HG02884 (cell line): ENCODE data around the gene PRELID3B.
A peak's percentile ranks its signal among the peaks of the same experiment; 100 is the strongest.
"Not testable (repeated sequence)": the region's sequence is repeated elsewhere in the genome, so short reads cannot be mapped to it uniquely, and the experiment has no call there.

ENCODE experiments used
- ATAC-seq: cut with Tn5 transposase; IDR thresholded peaks from one replicate; pipeline ENCODE4 v1.9.1; 2021; ENCODE audit warnings: mild to moderate bottlenecking, moderate library complexity; ENCODE audit not compliant: unreplicated experiment

Gene PRELID3B

GRCh38 chr20:59050437-59050836 lies 7.9 kb upstream of the PRELID3B start:
- ATAC-seq = no peak

- no peak for ATAC-seq
Observed at GRCh38 chr20:59048681-59049030, 6.1 kb upstream of the PRELID3B start.

DNA sequence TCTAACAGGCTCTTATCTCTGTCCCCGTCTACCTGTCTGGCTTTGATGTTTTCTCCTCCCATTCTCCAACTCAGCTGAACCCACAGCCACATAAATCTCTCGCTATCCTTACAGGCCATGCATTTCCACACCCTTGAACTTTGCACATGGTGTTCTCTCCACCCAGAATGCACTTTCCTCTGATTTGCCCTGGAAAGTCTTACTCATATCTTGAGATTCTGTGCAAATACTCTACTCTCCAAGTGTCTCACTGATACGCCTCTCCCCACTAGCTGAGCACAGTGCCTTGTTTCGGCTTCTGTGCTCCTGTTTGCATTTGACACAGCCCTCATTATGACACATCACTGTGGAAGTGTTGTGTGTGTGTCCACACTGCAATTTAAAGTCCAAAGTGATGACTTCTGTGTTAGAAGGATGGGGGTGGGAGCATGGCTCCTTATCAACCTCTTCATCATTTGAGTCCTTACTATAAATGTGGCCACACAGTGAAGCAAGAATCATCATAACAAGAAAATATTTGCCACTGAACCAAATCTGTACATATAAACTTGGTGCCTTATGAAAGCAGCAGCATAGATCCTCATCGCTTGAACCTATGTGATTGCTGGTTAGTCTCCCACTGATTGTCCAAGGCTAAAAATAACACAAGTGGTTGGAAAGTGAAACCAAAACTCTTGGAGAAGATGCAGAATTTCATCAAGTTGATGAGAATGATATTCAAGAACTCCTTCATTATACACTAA lies 5.5 kb upstream of the PRELID3B start:
- no peak for ATAC-seq

DNA sequence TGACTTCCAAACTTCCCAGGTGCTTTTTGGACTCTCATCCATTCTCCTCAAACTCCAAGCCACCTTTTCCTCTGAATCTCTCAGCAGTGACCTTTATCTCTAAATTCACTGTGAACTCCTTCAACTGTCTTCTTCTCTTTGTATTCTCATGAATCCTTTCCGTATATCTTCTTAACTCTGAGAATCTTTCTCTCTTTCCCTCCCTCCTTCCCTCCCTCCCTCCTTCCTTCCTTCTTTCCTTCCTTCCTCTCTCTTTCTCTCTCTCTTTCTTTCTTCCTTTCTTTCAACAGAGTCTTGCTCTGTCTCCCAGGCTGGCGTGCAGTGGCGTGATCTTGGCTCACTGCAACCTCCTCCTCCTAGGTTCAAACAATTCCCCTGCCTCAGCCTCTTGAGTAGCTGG lies 4.3 kb upstream of the PRELID3B start:
- ATAC-seq = no peak

GRCh38 chr20:59044796-59045195 lies 2.2 kb upstream of the PRELID3B start:
- no peak for ATAC-seq

- ATAC-seq = no peak
Observed at GRCh38 chr20:59044295-59044694, 1.7 kb upstream of the PRELID3B start.

GRCh38 chr20:59043698-59044097 lies 1.1 kb upstream of the PRELID3B start:
- ATAC-seq = no peak

DNA sequence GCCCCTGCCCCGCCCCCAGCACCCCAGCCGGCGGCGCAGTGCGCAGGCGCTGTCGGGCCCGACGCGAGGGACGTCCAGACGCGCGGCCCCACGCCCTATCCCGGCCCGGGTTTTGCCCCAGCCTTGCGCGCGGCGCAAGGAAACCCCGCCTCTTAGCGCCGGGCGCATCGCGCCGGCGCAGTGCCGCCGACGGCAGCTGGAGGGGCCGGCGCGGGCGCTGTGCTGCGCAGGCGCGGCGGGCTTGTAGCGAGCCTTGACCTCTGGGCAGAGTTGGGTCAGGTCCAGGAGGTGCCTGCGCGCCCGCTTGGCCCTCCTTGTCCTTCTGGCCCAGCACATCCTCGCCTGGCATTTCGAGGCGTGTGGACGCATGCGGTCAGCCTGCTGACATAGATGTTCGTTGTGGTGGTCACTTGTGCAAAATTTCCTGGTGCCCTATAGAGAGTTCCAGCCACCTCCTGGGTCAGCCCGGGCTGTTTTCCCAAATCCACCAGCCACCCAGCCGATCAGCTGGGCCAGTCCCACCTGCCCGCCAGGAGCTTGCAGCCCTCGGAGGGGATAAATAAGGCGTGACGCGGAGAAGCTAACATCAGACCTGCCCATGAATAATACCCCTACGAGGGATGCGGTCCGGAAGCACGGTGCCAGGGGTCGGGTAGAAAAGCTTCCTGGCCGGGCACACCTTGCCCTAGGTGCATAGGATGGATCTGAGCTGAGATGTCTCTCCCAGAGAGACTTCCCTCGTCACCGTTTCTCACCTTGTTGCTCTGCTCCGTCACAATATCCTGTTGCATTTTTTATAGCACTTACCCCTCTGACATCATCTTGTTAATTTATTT lies 428 bp upstream of the PRELID3B start:
- ATAC-seq = peak; percentile 89

DNA sequence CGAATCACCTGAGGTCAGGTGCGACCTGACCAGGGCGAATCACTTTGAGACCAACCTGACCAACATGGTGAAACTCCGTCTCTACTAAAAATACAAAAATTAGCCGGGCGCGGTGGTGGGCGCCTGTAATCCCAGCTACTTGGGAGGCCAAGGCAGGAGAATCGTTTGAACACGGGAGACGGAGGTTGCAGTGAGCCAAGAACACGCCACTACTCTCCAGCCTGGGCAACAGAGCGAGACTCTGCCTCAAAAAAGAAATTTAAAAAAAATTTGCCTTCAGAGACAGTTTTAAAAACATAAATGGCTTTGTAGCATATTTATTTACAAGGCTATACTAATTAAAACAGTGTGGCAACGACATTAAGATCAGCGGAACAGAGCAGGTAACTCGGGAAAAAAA lies 1.1 kb downstream of the PRELID3B start:
- ATAC-seq = not testable (repeated sequence)

DNA sequence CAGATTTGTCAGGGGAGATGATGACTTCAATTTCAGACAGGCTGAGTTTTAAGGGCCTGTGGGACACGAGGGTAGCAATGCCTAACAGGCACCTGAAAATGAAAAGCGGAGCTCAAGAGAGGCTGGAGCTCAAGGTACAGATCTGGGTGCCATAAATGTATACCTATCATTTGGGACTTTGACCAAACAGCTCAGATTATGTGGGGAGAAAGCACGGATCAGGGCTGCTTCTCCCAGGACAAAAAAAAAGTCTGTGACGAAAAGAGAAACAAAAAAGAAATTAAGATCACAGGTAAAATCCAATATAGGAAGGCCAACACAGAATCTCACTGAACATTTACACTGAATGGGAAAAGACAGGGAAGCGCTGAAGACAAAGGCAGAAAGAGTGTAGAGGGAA lies 1.9 kb downstream of the PRELID3B start:
- no peak for ATAC-seq

GRCh38 chr20:59039233-59039632 lies 3.4 kb downstream of the PRELID3B start:
- no peak for ATAC-seq

DNA sequence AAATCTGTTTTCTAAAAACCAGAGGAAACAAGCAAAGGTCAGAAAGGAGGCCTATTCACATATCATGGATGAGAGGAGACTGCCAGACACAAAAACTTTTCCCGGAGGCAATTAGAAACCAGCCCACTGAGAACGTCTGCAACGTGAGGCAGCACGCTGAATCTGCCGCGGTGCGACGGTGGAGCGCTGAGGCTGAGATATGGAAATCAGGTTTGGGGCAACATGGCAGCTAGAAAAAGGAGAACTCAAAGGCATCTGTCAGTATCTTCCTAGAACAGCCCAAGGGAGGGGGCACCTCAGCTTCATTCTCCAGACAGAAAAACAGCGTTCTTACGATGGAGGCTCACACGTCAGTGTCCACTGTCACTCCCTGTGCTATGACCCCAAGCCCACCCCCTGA lies 5.2 kb downstream of the PRELID3B start:
- no peak for ATAC-seq

DNA sequence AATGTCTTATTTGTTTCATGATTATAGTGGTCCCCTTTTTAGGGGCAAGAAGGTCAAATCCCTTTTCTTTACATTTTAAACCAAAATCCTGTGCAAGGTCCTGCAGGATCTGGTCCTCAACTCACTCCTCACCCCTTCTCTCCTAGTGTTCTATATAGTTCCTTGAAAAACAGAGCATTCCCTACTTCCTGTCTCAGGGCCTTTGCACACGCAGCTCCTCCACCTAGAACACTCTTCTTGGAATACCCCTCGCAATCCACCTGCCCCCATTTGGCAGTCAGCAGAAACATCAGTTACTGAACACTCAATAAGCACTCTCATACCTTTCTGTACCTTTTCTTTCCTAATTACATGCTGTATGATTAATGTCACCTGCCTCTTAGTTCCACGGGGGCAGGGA lies 7.2 kb downstream of the PRELID3B start:
- ATAC-seq = no peak

DNA sequence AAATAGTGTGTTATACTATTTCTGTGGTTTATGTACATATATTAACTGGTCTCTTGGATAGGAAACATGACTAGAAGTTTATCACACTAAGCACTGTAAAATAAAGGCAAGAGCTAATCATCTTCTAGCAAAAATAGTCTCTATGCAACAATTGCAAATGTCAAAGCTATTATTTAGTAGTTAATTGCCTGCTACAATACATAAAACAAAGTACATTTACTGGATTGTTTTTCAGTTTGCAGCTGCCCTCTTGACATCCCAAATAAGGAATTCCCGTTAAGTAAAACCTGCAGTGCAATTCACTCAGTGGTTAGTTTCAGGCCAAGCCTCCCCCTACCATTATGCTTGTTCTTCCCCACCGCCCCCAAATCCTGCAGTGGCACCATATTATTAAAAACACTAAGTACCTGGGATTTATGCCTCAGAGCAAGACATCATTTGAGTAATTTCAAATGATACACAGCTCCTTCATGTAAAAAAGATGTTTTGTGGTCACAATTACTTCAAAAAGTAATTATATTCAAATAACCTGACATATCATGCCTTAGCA lies 8.9 kb downstream of the PRELID3B start:
- ATAC-seq = no peak

DNA sequence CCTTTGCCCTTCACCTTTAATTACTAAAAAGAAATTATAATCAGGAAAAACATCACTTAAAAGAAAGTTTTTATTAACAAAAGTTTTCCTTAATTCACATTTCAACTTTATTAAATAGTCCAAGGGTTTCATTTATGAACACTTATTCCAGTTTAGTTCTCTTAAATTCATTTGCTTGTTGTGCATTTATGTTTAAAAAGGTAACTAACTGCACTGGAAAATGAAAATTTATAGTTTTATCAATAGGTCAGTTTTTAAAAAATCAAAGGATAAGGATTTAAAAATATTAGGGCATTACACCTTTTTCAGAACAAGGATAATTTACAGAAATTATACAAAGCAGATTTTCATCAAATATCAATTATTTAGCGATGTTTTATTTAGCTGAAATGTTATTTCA lies 9.5 kb downstream of the PRELID3B start:
- no peak for ATAC-seq

DNA sequence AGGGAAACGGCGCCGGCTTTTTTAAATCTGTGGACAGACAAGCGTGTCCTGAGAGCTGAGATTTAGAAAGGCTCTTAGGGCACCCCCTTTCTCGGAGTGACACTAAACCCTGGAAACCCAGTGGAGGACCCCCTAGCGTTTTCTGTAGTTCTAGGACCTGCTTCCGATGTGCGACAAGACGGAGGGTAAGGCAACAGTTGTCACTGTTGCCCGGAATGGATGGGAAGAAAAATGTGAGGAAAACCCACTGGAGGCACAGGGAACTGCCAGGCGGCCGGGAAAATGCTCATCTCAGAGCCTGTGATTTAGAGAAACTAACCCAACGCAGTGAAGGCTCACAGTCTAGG lies 9.9 kb downstream of the PRELID3B start:
- no peak for ATAC-seq

DNA sequence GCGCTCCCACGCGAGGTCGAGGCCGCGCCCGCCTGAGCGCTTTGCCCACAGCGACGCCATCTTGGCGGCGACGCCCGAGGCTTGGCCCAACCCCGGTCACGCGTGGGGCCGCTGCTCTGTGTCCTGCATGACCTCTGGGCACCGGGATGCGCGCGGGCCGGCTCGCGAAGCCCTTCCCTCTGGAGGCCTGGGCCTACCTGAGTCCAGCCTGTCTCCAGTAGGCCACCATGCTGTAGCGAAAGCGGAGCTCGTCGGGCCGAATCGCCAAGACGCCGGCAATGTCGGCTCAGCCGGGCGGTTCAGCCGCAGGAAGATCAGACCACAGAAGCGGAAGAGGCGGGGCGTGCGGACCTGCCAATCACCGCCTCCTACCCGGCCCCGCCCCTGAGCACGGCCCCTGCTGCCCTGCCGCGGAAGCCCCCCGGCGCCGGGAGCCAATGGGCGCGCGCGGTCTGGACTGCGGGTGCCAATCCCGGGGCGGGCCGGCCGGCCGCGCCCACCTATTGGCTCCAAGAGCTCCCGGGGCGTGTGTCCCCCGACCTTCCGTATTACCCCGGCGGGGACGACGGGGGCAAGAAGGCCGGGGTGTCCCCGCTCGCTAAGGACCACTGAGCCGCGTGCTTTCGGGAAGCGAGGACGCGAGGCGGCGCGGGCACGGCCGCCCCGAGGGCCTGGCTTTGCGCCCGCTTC lies 10.4 kb downstream of the PRELID3B start, which contains the start of gene ATP5F1E:
ATP5F1E (minus strand) TSS at position 313 of the 690 bp plus-strand sequence; CDS start at position 229, 84 bp downstream.
- ATAC-seq = peak; percentile 93

- no peak for ATAC-seq
Observed at GRCh38 chr20:59031564-59032022, 11.0 kb downstream of the PRELID3B start.

GRCh38 chr20:59030911-59031563 lies 11.5 kb downstream of the PRELID3B start:
- ATAC-seq = no peak

- ATAC-seq = no peak
Observed at GRCh38 chr20:59028812-59029211, 13.8 kb downstream of the PRELID3B start.
